WTC11 (cell line): Measurements from ENCODE around the gene CGNL1. TPM values are rescaled to one million over a fixed set of nuclear protein-coding genes. Genes with fewer than 3 reads are reported as not detected.

ENCODE experiments used
- ATAC-seq: fragments of 200-7000 bp; cut with Tn5 transposase; 2 replicates; pipeline ENCODE4 v1.10.0; 2021; ENCODE audit warnings: mild to moderate bottlenecking, moderate library complexity
- CTCF ChIA-PET: fragments of 300-600 bp; sonication (Branson Sonifier 250); formaldehyde crosslinking; loops from one replicate; lab custom pipeline; 2021; ENCODE audit warnings: antibody characterized with exemption; lab: Charles Lee
- POLR2A ChIA-PET: fragments of 350-600 bp; sonication (Branson Sonifier 250); formaldehyde crosslinking; loops from one replicate; lab custom pipeline; 2021; ENCODE audit warnings: antibody characterized with exemption; lab: Charles Lee
- DNase-seq: peaks from one replicate; pipeline ENCODE4 v3.0.0; 2021; ENCODE audit warnings: low spot score
- H3K27ac Mint-ChIP-seq: 2 replicates; pipeline ENCODE4 v1.8.0; 2021; ENCODE audit warnings: mixed read lengths
- H3K27me3 Mint-ChIP-seq: 2 replicates; pipeline ENCODE4 v1.8.0; 2021; ENCODE audit warnings: low read depth, mild to moderate bottlenecking, moderate library complexity, mixed read lengths
- H3K36me3 Mint-ChIP-seq: 2 replicates; pipeline ENCODE4 v1.8.0; 2021; ENCODE audit warnings: mixed read lengths
- H3K4me1 Mint-ChIP-seq: 2 replicates; pipeline ENCODE4 v1.8.0; 2022; ENCODE audit warnings: mixed read lengths
- H3K4me3 Mint-ChIP-seq: 2 replicates; pipeline ENCODE4 v1.8.0; 2021; ENCODE audit warnings: mild to moderate bottlenecking, moderate library complexity, mixed read lengths
- H3K9me3 Mint-ChIP-seq: 2 replicates; pipeline ENCODE4 v1.8.0; 2021; ENCODE audit warnings: mixed read lengths
- AFF4 ChIP-seq: sonication (generic); formaldehyde crosslinking; IDR thresholded peaks from 2 replicates; pipeline ENCODE4 v1.8.1; 2023; ENCODE audit warnings: mild to moderate bottlenecking, missing genetic modification reagents, borderline replicate concordance
- CTCF ChIP-seq: fragments of 200-600 bp; IDR thresholded peaks from 2 replicates; pipeline ENCODE4 v1.8.0; 2022; ENCODE audit warnings: antibody characterized with exemption
- FOXK1 ChIP-seq: sonication (generic); formaldehyde crosslinking; IDR thresholded peaks from 2 replicates; pipeline ENCODE4 v1.8.0; 2022; ENCODE audit warnings: mild to moderate bottlenecking, moderate library complexity, missing genetic modification reagents
- GABPB1 ChIP-seq: sonication (generic); formaldehyde crosslinking; IDR thresholded peaks from 2 replicates; pipeline ENCODE4 v1.8.1; 2023; ENCODE audit warnings: mild to moderate bottlenecking, missing genetic modification reagents
- GRHL2 ChIP-seq: fragments of 250-450 bp; sonication (Bioruptor Pico); IDR thresholded peaks from 2 replicates; pipeline ENCODE4 v1.8.0; 2022; ENCODE audit warnings: mild to moderate bottlenecking, moderate library complexity; ENCODE audit not compliant: insufficient replicate concordance, severe bottlenecking
- HMGXB4 ChIP-seq: sonication (generic); formaldehyde crosslinking; IDR thresholded peaks from 2 replicates; pipeline ENCODE4 v1.8.1; 2023; ENCODE audit warnings: mild to moderate bottlenecking, moderate library complexity, missing genetic modification reagents
- JAZF1 ChIP-seq: fragments of 250-450 bp; sonication (Bioruptor Pico); IDR thresholded peaks from 2 replicates; pipeline ENCODE4 v1.9.0; 2021; ENCODE audit warnings: moderate library complexity, mild to moderate bottlenecking, inconsistent platforms
- NR2C2 ChIP-seq: sonication (generic); formaldehyde crosslinking; IDR thresholded peaks from 2 replicates; pipeline ENCODE4 v1.8.0; 2022; ENCODE audit warnings: mild to moderate bottlenecking, missing genetic modification reagents
- SMAD4 ChIP-seq: sonication (generic); formaldehyde crosslinking; IDR thresholded peaks from 2 replicates; pipeline ENCODE4 v1.8.0; 2022; ENCODE audit warnings: mild to moderate bottlenecking, missing genetic modification reagents
- SOX15 ChIP-seq: fragments of 250-450 bp; sonication (Bioruptor Pico); IDR thresholded peaks from 2 replicates; pipeline ENCODE4 v1.9.0; 2021; ENCODE audit warnings: mild to moderate bottlenecking
- ZMAT4 ChIP-seq: fragments of 250-450 bp; sonication (Bioruptor Pico); IDR thresholded peaks from 2 replicates; pipeline ENCODE4 v1.9.0; 2021; ENCODE audit warnings: mild to moderate bottlenecking
- ZNF263 ChIP-seq: sonication (generic); formaldehyde crosslinking; IDR thresholded peaks from 2 replicates; pipeline ENCODE4 v1.8.1; 2022; ENCODE audit warnings: low read depth, mild to moderate bottlenecking, moderate library complexity, missing genetic modification reagents
- ZNF532 ChIP-seq: fragments of 250-450 bp; sonication (Bioruptor Pico); IDR thresholded peaks from 2 replicates; pipeline ENCODE4 v1.9.0; 2021; ENCODE audit warnings: mild to moderate bottlenecking, borderline replicate concordance
- total RNA-seq: library from RNA; stranded (reverse); gene quantifications from 3 replicates; pipeline ENCODE4 v1.2.3, GENCODE V29; 2021

CGNL1 gene
- total RNA-seq, 1 experiment from 2014 or later, result 57.3 TPM

- H3K27ac Mint-ChIP-seq, result 0 out of 2 replicates have a peak overlapping the region, but pooled peaks have one; percentile 43
- DNase-seq (peak; percentile 58), ATAC-seq (peak; percentile 43)
- no peaks in the 10 kb centered on the region for H3K36me3 Mint-ChIP-seq
- ChIA-PET CTCF (interaction anchor here (0.5 to 2.8 kb wide), 15 partner anchors 9 to 165 kb away, joined by 3 to 17 read pairs (median 4); no protein-coding TSS in a partner anchor), POLR2A (interaction anchor here (1.0 to 2.0 kb wide), 5 partner anchors 9 to 55 kb away, joined by 3 to 10 read pairs (median 5); no protein-coding TSS in a partner anchor)
- TF ChIP-seq GABPB1, result peak; percentile 72
- no peak for TF ChIP-seq NR2C2 (CRISPR knock-in tag)
- no peak for TF ChIP-seq ZNF263 (CRISPR knock-in tag)
- no peak for TF ChIP-seq CTCF
- TF ChIP-seq HMGXB4 (CRISPR knock-in tag), result 0 out of 2 replicates have a peak, but pooled peaks have one; percentile 4
- no peak for TF ChIP-seq FOXK1
- TF ChIP-seq SOX15 (CRISPR knock-in tag), result no peak
- no peak for TF ChIP-seq ZNF532 (CRISPR knock-in tag)
- TF ChIP-seq ZMAT4 (CRISPR knock-in tag), result no peak
- no peak for TF ChIP-seq SMAD4 (CRISPR knock-in tag)
- no peak for TF ChIP-seq AFF4 (CRISPR knock-in tag)
- TF ChIP-seq JAZF1, result no peak
- TF ChIP-seq GRHL2 (CRISPR knock-in tag), result no peak
- no peaks in the 10 kb centered on the region for H3K9me3 Mint-ChIP-seq
- H3K4me3 Mint-ChIP-seq, result peak overlapping the region; percentile 84
- H3K4me1 Mint-ChIP-seq, result peaks cover 54% of the 10 kb centered on the region
- H3K27me3 Mint-ChIP-seq, result peaks cover 29% of the 10 kb centered on the region
Observed at GRCh38 chr15:57376696-57377477, 582 bp downstream of the CGNL1 start.
